Astrocyte (in vitro differentiated cells and primary cell): ENCODE results near the gene ARHGAP4. TPM values are rescaled to one million over a fixed set of nuclear protein-coding genes. Genes with fewer than 3 reads are reported as not detected.

ENCODE experiments used
- DNase-seq: peaks from one replicate; pipeline ENCODE4 v3.0.0-alpha.2; 2010; ENCODE audit warnings: low read depth
- FAIRE-seq: peaks from 2 replicates; lab custom pipeline; 2011; peaks lifted over from hg19 to GRCh38; lab: Jason Lieb, UNC
- H2AFZ ChIP-seq: 2 replicates; pipeline ENCODE4 v1.6.0; 2012; ENCODE audit warnings: low read depth, low read length, inconsistent platforms
- H3K27ac ChIP-seq: 2 replicates; pipeline ENCODE4 v1.5.1; 2011; ENCODE audit warnings: low read depth, low read length, inconsistent platforms
- H3K27me3 ChIP-seq: 2 replicates; pipeline ENCODE4 v1.6.0; 2011; ENCODE audit warnings: low read length, inconsistent platforms; ENCODE audit not compliant: insufficient read depth
- H3K36me3 ChIP-seq: 2 replicates; pipeline ENCODE4 v1.5.1; 2011; ENCODE audit warnings: low read length, inconsistent platforms; ENCODE audit not compliant: insufficient read depth
- H3K4me1 ChIP-seq: 2 replicates; pipeline ENCODE4 v1.5.1; 2011; ENCODE audit warnings: low read length, inconsistent platforms; ENCODE audit not compliant: insufficient read depth
- H3K4me2 ChIP-seq: 2 replicates; pipeline ENCODE4 v1.6.0; 2012; ENCODE audit warnings: low read length, inconsistent platforms
- H3K4me3 ChIP-seq: 2 replicates; pipeline ENCODE4 v1.5.1; 2011; ENCODE audit warnings: low read depth, mild to moderate bottlenecking, low read length, inconsistent platforms; ENCODE audit not compliant: insufficient read depth
- H3K79me2 ChIP-seq: 2 replicates; pipeline ENCODE4 v1.6.0; 2012; ENCODE audit warnings: mild to moderate bottlenecking, low read length, inconsistent platforms; ENCODE audit not compliant: insufficient read depth
- H3K9ac ChIP-seq: 2 replicates; pipeline ENCODE4 v1.6.0; 2012; ENCODE audit warnings: mild to moderate bottlenecking, low read length, inconsistent platforms
- H3K9me3 ChIP-seq: 2 replicates; pipeline ENCODE4 v1.5.1; 2012; ENCODE audit warnings: low read depth, mild to moderate bottlenecking, low read length, inconsistent platforms; ENCODE audit not compliant: insufficient read depth
- H4K20me1 ChIP-seq: 2 replicates; pipeline ENCODE4 v1.6.0; 2012; ENCODE audit warnings: low read length, inconsistent platforms; ENCODE audit not compliant: insufficient read depth
- H3K27ac Mint-ChIP-seq: one replicate; pipeline ENCODE4 v1.8.0; 2021; ENCODE audit warnings: mild to moderate bottlenecking, mixed read lengths; ENCODE audit not compliant: unreplicated experiment
- H3K27me3 Mint-ChIP-seq: one replicate; pipeline ENCODE4 v1.8.0; 2021; ENCODE audit warnings: low read depth, mixed read lengths; ENCODE audit not compliant: unreplicated experiment
- H3K36me3 Mint-ChIP-seq: one replicate; pipeline ENCODE4 v1.8.0; 2021; ENCODE audit warnings: low read depth, mixed read lengths; ENCODE audit not compliant: unreplicated experiment
- H3K4me1 Mint-ChIP-seq: one replicate; pipeline ENCODE4 v1.8.0; 2021; ENCODE audit warnings: low read depth, mixed read lengths; ENCODE audit not compliant: unreplicated experiment
- H3K4me3 Mint-ChIP-seq: one replicate; pipeline ENCODE4 v1.8.0; 2021; ENCODE audit warnings: mild to moderate bottlenecking, moderate library complexity, mixed read lengths; ENCODE audit not compliant: unreplicated experiment
- H3K9me3 Mint-ChIP-seq: one replicate; pipeline ENCODE4 v1.8.0; 2021; ENCODE audit warnings: mild to moderate bottlenecking, mixed read lengths; ENCODE audit not compliant: unreplicated experiment
- EZH2 ChIP-seq: IDR thresholded peaks from 2 replicates; pipeline ENCODE4 v1.6.1; 2012; ENCODE audit warnings: mild to moderate bottlenecking, low read length, inconsistent platforms; ENCODE audit not compliant: insufficient read depth
- total RNA-seq: library from RNA; stranded (reverse); gene quantifications from 2 replicates; pipeline ENCODE4 v1.2.1, GENCODE V29; 2021
- TF ChIP-seq, protein P1 (sequence below): IDR thresholded peaks from 2 replicates; pipeline ENCODE4 v1.5.1; 2011; ENCODE audit warnings: low read depth, mild to moderate bottlenecking, inconsistent platforms, low read length, moderate library complexity; ENCODE audit not compliant: insufficient read depth

Gene ARHGAP4
- total RNA-seq, 1 donor from 2014 or later = 3.9 TPM

GRCh38 chrX:153971124-153971449 lies 45.0 kb upstream of the ARHGAP4 start:
- peak overlapping the region; percentile 75 for H2AFZ ChIP-seq
- H3K27me3 ChIP-seq = no peaks in the 10 kb centered on the region
- DNase-seq (peak; percentile 75), FAIRE-seq (peak; percentile 65)
- Mint-ChIP-seq H3K36me3 (peaks cover 2% of the 10 kb centered on the region), H3K4me1 (peaks cover 18% of the 10 kb centered on the region), H3K27me3 (no peaks in the 10 kb centered on the region), H3K4me3 (peak overlapping the region; percentile 99), H3K9me3 (no peaks in the 10 kb centered on the region), H3K27ac (peak overlapping the region; percentile 100)
- H3K27ac ChIP-seq = peak overlapping the region; percentile 100
- peak overlapping the region; percentile 93 for H3K4me2 ChIP-seq
- TF ChIP-seq EZH2 = no peak
- TF ChIP-seq, protein P1, sequence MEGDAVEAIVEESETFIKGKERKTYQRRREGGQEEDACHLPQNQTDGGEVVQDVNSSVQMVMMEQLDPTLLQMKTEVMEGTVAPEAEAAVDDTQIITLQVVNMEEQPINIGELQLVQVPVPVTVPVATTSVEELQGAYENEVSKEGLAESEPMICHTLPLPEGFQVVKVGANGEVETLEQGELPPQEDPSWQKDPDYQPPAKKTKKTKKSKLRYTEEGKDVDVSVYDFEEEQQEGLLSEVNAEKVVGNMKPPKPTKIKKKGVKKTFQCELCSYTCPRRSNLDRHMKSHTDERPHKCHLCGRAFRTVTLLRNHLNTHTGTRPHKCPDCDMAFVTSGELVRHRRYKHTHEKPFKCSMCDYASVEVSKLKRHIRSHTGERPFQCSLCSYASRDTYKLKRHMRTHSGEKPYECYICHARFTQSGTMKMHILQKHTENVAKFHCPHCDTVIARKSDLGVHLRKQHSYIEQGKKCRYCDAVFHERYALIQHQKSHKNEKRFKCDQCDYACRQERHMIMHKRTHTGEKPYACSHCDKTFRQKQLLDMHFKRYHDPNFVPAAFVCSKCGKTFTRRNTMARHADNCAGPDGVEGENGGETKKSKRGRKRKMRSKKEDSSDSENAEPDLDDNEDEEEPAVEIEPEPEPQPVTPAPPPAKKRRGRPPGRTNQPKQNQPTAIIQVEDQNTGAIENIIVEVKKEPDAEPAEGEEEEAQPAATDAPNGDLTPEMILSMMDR = no peak
- peaks cover 36% of the 10 kb centered on the region for H3K4me1 ChIP-seq
- H3K9ac ChIP-seq = peak overlapping the region; percentile 100
- H3K9me3 ChIP-seq = no peaks in the 10 kb centered on the region
- peaks cover 66% of the 10 kb centered on the region for H3K79me2 ChIP-seq
- H4K20me1 ChIP-seq = peaks cover 39% of the 10 kb centered on the region
- peak overlapping the region; percentile 96 for H3K4me3 ChIP-seq
- H3K36me3 ChIP-seq = no peaks in the 10 kb centered on the region

DNA sequence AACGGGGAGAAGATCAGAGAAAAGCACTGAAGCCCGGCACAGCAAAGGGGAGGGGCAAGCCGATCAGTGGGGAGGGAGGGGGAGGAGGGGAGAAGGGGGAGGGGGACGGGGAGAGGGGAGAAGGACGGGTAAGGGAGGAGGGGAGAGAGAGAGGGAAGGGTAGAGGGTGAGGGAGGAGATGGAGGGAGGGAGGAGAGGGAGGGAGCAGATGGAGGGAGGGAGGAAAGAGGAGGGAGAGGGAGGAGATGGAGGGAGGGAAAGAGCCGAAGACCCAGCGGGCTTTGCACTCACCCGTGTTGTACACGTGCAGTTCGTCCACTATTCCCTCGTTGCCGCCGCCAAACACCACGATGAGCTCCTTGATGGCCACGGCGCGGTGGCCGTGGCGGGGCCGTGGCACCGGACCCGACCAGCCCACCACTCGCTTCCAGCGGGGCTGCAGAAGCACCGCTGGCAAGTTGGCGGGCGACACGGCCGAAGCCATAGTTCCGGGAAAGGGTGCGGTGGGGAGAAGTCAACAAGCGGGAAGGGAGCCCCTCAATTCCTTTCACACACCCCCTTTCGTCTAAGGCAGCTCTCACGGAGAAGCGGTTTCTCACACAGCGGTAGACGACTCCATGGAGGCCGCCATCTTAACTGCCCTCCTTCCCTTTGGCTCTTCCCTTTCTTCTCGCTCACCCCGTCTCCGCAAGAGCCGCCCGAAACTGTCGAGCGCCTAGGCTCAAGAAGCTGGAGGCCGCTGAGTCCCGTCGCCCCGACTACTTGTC lies 44.5 kb upstream of the ARHGAP4 start:
- H3K4me2 ChIP-seq = peak overlapping the region; percentile 93
- no peaks in the 10 kb centered on the region for H3K9me3 ChIP-seq
- H3K27ac ChIP-seq = peak overlapping the region; percentile 100
- Mint-ChIP-seq H3K27ac (peak overlapping the region; percentile 100), H3K4me1 (peaks cover 20% of the 10 kb centered on the region), H3K36me3 (peaks cover 2% of the 10 kb centered on the region), H3K27me3 (no peaks in the 10 kb centered on the region), H3K4me3 (peak overlapping the region; percentile 99), H3K9me3 (no peaks in the 10 kb centered on the region)
- H3K27me3 ChIP-seq = no peaks in the 10 kb centered on the region
- H2AFZ ChIP-seq = no peak overlapping the region
- peak overlapping the region; percentile 100 for H3K9ac ChIP-seq
- H3K36me3 ChIP-seq = no peaks in the 10 kb centered on the region
- FAIRE-seq = peak; percentile 68
- peak; percentile 77 for DNase-seq
- H3K4me1 ChIP-seq = peaks cover 36% of the 10 kb centered on the region
- H4K20me1 ChIP-seq = peaks cover 44% of the 10 kb centered on the region
- TF ChIP-seq EZH2 = no peak
- TF ChIP-seq, protein P1 = no peak
- peaks cover 71% of the 10 kb centered on the region for H3K79me2 ChIP-seq
- H3K4me3 ChIP-seq = peak overlapping the region; percentile 96

GRCh38 chrX:153969904-153970356 lies 43.9 kb upstream of the ARHGAP4 start:
- FAIRE-seq (no peak), DNase-seq (peak; percentile 18)
- no peaks in the 10 kb centered on the region for H3K36me3 ChIP-seq
- H3K27me3 ChIP-seq = no peaks in the 10 kb centered on the region
- peaks cover 77% of the 10 kb centered on the region for H3K79me2 ChIP-seq
- peaks cover 50% of the 10 kb centered on the region for H4K20me1 ChIP-seq
- Mint-ChIP-seq H3K4me3 (peak overlapping the region; percentile 99), H3K9me3 (no peaks in the 10 kb centered on the region), H3K36me3 (peaks cover 2% of the 10 kb centered on the region), H3K4me1 (peaks cover 20% of the 10 kb centered on the region), H3K27ac (peak overlapping the region; percentile 80), H3K27me3 (no peaks in the 10 kb centered on the region)
- H3K27ac ChIP-seq = no peak overlapping the region
- TF ChIP-seq EZH2 = no peak
- TF ChIP-seq, protein P1 = no peak
- H2AFZ ChIP-seq = no peak overlapping the region
- H3K9ac ChIP-seq = peak overlapping the region; percentile 100
- no peaks in the 10 kb centered on the region for H3K9me3 ChIP-seq
- peaks cover 36% of the 10 kb centered on the region for H3K4me1 ChIP-seq
- H3K4me3 ChIP-seq = peak overlapping the region; percentile 96
- H3K4me2 ChIP-seq = peak overlapping the region; percentile 93
